ENCODE measurements around the gene ING1.
A peak's percentile ranks its signal among the peaks of the same experiment; 100 is the strongest.
"Not testable (repeated sequence)": the region's sequence is repeated elsewhere in the genome, so short reads cannot be mapped to it uniquely, and the experiment has no call there.

Gene ING1

GRCh38 chr13:110695774-110696173, 17.7 kb upstream of the ING1 start:
- DNase-seq = not testable (repeated sequence)

DNA sequence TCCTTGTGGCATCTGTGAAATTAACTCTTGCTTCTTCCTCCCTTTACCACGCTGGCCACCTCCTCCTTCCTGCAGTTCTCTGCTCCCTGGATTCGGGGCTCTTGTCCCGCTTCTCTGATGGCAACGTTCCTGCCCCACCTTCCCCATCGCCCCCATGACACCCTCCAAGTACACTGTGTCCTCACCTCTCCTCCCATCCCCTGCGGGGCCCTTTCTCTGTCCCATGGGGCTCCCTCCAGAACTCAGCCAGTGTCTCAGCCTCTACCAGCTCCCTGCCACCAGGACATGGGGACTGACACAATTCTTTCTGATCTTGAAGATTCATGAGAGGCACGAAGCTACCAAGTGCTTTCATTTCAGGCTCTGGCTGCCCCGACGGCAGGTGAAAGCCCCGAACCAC, 16.7 kb upstream of the ING1 start:
- DNase-seq = no peak

DNA sequence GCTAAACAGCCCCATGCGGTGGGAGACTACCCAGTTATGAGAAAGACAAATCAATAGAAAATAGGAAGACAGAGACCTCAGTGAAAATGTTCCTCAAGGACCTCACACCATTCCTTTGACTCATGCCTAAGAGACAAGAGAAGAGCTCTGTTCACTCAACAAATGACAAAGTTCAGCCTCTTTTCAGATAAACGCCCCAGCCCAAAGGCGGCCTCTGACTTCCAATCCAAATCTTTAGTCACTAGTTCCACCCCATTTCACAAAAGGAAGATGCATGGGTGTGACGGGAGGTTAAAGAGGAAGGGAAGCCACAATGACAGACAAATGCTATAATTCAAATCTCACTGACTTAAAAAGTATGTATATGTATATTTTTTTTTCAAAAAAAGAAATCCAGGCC, 15.7 kb upstream of the ING1 start:
- no peak for DNase-seq

DNA sequence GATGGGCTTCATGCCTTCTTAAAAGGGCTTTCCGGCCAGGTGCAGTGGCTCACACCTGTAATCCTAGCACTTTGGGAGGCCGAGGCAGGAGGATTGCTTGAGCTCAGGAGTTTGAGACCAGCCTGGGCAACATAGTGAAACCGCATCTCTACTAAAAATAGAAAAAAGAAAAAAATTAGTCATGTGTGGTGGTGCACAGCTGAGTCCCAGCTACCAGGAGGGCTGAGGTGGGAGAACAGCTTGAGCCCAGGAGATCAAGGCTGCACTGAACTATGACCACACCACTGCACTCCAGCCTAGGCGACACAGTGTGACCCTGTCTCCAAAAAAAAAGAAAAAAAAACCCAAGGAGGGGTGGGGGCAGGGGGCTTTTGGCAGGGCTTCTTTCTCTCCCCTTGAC, 14.8 kb upstream of the ING1 start:
- DNase-seq = no peak

- no peak for DNase-seq
These were observed 14.1 kb upstream of the ING1 start for GRCh38 chr13:110699148-110700145.

DNA sequence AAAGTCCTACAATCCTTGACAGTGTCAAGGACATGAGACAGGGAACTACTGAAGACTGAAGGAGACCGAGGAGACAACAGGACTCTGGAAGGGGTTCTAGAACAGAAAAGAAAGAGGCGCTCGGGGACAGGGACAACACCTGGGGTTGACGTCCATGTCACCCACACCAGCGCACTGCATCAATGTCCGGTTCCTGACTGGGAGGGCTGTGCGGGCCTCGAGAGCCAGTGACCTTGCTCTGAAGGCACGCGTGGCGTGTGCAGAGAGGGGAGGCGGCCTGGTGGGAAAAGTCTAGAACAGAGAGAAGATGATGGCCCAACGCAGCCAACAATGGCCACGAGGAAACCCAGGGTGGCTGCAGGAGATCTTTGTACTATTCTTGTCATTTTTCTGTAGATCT, 13.3 kb upstream of the ING1 start:
- DNase-seq = no peak

DNA sequence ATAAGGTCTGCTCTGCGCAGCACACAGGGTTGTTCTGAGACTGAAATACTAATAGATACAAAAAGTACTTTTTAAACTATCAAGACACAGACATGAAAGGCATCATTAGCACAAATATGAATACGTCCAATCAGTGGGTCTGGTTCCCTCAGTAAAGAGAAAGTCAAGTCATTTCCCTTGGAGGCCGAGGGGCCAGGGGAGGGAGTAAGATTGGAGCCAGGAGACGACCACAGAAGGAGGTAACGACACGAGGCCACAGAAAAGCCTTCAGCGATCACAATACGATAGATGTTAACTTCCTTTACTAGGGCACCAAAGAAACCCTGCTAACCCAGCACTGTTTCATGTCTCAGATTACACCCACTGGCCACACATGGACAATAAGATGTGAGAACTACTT, 12.9 kb upstream of the ING1 start:
- no peak for DNase-seq

GRCh38 chr13:110701061-110701460, 12.4 kb upstream of the ING1 start:
- not testable (repeated sequence) for DNase-seq

GRCh38 chr13:110702089-110702488, 11.4 kb upstream of the ING1 start:
- no peak for DNase-seq

- DNase-seq = no peak
These were observed 10.6 kb upstream of the ING1 start for GRCh38 chr13:110702591-110703526.

DNA sequence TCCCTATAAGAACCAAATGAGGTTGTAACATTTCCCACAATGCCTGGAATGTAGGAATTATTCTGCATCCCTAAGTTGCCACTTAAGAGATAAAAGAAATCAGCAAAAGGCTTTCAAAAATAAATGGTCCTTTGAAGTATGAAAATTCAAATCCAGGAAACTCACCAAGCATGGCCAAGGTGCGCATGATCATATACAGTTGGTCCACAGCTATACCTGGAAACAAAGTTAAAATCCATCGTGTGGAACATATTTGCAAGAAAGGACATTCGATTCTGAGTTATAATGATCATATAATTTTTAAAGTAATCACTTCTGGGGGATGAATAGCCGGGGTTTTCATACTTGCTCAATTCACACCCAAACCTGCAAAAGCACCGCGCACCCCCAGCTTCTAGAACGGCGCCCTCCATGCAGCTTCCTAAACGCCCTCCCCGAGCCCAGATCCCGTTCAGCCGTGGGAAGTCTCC, 8.1 kb upstream of the ING1 start:
- DNase-seq = no peak

GRCh38 chr13:110705826-110706569, 7.5 kb upstream of the ING1 start, which contains the start of gene CARS2:
Gene CARS2, minus strand, starts transcription at chr13:110706116. Its CDS starts 23 bp downstream, at chr13:110706093.
- DNase-seq = peak; percentile 100

- no peak for DNase-seq
These were observed 6.7 kb upstream of the ING1 start for GRCh38 chr13:110706570-110707372.

DNA sequence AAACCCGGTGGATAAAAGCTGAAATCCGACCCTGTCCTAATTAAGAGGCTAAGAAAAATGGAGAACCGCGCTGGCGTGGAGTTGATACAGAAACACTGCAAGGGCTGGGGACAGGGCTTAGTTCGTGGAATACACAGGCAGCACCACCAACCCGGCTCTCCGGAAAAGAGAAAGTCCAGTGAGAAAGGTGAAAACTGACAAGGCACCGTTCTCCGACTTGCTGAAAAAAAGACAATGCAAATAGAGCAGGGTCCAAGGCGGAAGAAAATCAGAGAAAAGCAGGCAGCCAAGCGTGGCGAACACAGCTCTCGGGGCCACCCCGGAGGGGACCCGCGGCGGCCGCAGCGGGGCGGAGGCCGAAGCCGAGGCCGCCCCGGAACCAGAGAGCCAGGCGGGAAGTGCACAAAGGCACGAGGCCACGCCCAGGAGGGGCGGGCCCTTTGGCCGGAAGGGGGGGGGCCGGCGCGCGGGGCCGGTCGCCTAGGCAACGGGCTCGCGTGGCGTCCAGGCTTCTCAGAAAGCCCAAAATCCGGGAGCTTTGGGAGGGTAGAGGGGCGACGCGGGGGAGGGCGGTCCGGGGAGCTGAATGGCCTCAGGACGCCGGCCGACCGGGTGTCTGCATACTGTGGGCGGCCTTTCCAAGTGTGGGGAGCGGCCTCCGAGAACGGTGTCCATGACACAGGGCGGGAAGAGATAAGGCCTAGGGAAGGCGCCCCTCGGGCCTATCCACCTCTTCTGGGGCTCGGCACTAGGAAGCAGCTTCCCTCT, 1.2 kb upstream of the ING1 start:
- peak; percentile 99 for DNase-seq

GRCh38 chr13:110712849-110713641, 455 bp upstream of the ING1 start:
- DNase-seq = peak; percentile 100

DNA sequence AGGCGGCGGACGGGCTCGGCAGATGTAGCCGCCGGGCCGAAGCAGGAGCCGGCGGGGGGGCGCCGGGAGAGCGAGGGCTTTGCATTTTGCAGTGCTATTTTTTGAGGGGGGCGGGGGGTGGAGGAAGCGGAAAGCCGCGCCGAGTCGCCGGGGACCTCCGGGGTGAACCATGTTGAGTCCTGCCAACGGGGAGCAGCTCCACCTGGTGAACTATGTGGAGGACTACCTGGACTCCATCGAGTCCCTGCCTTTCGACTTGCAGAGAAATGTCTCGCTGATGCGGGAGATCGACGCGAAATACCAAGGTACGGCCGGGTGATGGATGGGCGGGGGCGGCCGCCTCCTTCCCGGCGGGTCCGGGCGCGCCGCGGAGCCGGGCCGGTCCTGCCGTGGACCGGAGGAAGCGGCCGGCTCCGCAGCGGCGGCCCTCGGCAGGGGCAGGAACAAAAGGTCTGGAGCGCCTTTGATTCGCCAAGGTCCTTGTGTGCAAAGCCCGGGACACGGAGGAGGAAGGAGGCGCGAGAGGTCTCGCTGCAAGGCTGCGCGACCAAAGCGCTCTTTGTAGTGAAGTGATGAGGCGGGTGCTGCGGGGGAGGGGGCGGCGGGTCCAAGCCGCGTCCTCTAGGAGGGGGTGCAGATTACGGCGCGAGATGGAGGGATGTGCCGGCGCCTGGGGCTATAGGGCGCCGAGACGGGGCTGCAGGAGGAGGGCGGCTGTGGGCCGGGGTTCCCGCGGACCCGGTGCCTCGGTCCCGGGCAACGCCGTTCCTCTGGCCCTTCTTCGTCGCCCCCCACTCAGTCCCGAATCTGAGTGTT, 689 bp downstream of the ING1 start:
- peak; percentile 76 for DNase-seq

- peak; percentile 92 for DNase-seq
These were observed 1.4 kb downstream of the ING1 start for GRCh38 chr13:110714797-110715394.

DNA sequence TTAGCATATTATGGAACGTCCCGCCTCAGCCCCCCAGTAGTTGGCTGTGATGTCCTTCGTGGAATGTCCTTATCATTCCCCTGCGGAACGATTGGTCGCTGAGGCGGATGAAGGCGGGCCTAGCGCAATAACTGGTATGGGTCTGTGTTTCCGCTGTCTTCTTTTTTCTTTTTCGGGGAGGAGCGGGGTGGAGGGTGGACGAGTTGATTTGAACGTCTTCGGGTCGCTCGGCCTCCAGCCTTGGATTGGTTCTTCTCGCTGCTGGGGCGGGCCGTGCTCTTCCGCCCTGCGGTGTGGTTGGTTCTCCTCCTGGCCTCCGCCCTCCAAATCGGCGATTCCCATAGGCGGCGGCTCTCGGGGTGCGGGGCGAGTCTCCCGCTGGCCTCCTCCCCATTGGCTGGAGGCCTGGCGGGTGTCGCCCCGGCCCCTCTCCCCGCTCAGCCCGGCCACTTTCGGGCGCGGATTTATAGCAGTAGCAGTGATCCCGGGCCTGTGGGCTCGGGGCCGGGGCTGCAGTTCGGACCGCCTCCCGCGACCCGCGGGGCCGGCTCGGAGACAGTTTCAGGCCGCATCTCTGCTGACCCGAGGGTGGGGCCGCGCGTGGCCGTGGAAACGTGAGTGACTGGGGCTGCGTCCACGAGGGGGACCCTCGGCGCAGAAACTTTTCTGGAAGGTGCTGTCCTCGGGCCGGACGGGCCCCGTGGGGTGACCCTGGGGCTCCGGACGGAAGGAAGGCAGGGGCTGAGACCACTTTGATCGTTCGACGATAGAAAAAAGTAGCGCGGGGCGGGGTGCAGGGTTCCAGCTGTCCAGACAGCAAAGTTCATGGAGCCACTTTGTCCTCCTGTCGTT, 2.1 kb downstream of the ING1 start:
- peak; percentile 100 for DNase-seq
